Esophagus muscularis mucosa (tissue), 4 donors: ENCODE results near the gene POLD1. TPM values are rescaled to one million over a fixed set of nuclear protein-coding genes. Genes with fewer than 3 reads are reported as not detected.

ENCODE experiments used
- DNase-seq: peaks from one replicate; pipeline ENCODE4 v3.0.0-alpha.2; 2017; ENCODE audit errors: extremely low spot score
- H3K27ac ChIP-seq, 4 donors: fragments of 200-600 bp; sonication (generic); replicated peaks in 1 of 4; 1 replicate in 3 of 4; 2 replicates in 1 of 4; pipeline ENCODE4 v1.5.1; 2016 to 2019; ENCODE audit warnings: mild to moderate bottlenecking in 1 of 4
- H3K27me3 ChIP-seq, 4 donors: fragments of 200-600 bp; sonication (generic); one replicate each; pipeline versions ENCODE4 v1.5.1 to v1.6.0; 2016 to 2019
- H3K36me3 ChIP-seq, 4 donors: fragments of 200-600 bp; sonication (generic); one replicate each; pipeline ENCODE4 v1.5.1; 2016 to 2019
- H3K4me1 ChIP-seq, 4 donors: fragments of 200-600 bp; sonication (generic); one replicate each; pipeline ENCODE4 v1.5.1; 2016 to 2019
- H3K4me3 ChIP-seq, 4 donors: fragments of 200-600 bp; sonication (generic); 1 replicate in 2 of 4; 2 replicates in 2 of 4; pipeline ENCODE4 v1.5.1; 2016 to 2019; ENCODE audit warnings: mild to moderate bottlenecking in 4 of 4, moderate library complexity in 1 of 4
- H3K9me3 ChIP-seq, 4 donors: fragments of 200-600 bp; sonication (generic); 1 replicate in 3 of 4; 2 replicates in 1 of 4; pipeline ENCODE4 v1.5.1; 2016 to 2019
- EP300 ChIP-seq: sonication (generic); formaldehyde crosslinking; IDR thresholded peaks from one replicate; pipeline ENCODE4 v1.6.1; 2017; ENCODE audit warnings: antibody characterized with exemption
- POLR2A ChIP-seq: fragments of 450-650 bp; IDR thresholded peaks from one replicate; pipeline ENCODE4 v1.6.1; 2017; ENCODE audit warnings: antibody characterized with exemption, moderate library complexity, mild to moderate bottlenecking, low read depth
- POLR2AphosphoS5 ChIP-seq, 2 donors: sonication (generic); formaldehyde crosslinking; IDR thresholded peaks; one replicate each; pipeline ENCODE4 v1.6.1; 2017; ENCODE audit warnings: antibody characterized with exemption in 2 of 2
- WGBS: methylation state at CpG from one replicate; pipeline ENCODE4 v1.1.5; 2018; 5-methylcytosine and 5-hydroxymethylcytosine counted together
- intact Hi-C: fragments of 100-400 bp; cut with DNase I; formaldehyde crosslinking; loops from one replicate; pipeline ENCODE4 v1.15.1; 2023
- total RNA-seq, 4 donors: library from RNA; depleted of rRNA; stranded (reverse); fragments of >200 nt; gene quantifications; one replicate each; pipeline versions ENCODE4 v1.1.0 to v1.2.1, GENCODE V29; 2016
- TF ChIP-seq, protein P1 (sequence below), 3 experiments: fragments of 200-600 bp in 2 of 3; fragments of 450-650 bp in 1 of 3; sonication (generic) in 2 of 3; IDR thresholded peaks; one replicate each; pipeline ENCODE4 v1.5.1; 2017 to 2019; ENCODE audit warnings: antibody characterized with exemption in 3 of 3, mild to moderate bottlenecking in 2 of 3, moderate library complexity in 1 of 3

Gene POLD1
- total RNA-seq, 4 donors from 2014 or later = 8.8 to 18.0 (median 11.6) TPM

DNA sequence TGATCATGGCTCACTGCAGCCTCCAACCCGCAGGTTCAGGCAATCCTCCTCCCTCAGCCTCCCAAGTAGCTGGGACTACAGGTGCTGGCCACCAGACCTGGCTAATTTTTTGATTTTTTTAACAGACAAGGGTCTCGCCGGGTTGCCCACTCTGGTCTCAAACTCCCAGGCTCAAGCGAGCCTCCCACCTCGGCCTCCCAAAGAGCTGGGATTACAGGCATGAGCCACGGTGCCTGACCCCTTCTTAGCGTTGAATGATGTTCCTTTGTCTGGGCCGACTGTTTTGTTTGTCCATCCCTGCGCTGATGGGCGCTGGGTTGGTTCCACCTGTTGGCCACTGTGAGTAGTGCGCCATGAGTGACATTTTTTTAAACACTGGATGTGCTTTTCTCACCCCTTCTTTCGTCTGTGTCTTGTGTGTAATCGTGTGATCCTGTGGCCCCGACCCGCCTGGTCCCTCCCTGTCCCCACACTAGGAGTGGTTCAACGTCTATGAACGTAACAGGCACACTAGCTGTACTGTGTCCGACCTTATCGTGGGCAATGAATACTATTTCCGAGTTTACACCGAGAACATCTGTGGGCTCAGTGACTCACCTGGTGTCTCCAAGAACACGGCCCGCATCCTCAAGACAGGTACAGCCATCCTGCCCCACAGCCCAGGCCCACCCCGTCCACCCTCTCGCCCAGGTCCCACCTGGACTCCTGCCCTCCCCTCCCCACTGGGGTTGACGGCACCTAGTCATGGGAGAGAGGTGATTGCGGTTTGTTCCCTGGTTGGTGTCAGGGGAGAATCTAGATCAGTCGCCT is 77.1 kb downstream of the POLD1 start:
- TF ChIP-seq, protein P1, sequence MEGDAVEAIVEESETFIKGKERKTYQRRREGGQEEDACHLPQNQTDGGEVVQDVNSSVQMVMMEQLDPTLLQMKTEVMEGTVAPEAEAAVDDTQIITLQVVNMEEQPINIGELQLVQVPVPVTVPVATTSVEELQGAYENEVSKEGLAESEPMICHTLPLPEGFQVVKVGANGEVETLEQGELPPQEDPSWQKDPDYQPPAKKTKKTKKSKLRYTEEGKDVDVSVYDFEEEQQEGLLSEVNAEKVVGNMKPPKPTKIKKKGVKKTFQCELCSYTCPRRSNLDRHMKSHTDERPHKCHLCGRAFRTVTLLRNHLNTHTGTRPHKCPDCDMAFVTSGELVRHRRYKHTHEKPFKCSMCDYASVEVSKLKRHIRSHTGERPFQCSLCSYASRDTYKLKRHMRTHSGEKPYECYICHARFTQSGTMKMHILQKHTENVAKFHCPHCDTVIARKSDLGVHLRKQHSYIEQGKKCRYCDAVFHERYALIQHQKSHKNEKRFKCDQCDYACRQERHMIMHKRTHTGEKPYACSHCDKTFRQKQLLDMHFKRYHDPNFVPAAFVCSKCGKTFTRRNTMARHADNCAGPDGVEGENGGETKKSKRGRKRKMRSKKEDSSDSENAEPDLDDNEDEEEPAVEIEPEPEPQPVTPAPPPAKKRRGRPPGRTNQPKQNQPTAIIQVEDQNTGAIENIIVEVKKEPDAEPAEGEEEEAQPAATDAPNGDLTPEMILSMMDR (IDR thresholded peaks at IDR 0.05) = peak; percentile 66 to 81 (median 67)
- peak in 1 of 2 donors; percentile 18 for TF ChIP-seq POLR2AphosphoS5 (IDR thresholded peaks at IDR 0.05)
- no peak for TF ChIP-seq EP300
- TF ChIP-seq POLR2A = no peak
- intact Hi-C loops = loop anchor here (2.0 kb wide), 1 partner anchor 92 kb away; no protein-coding TSS in a partner anchor
- no peaks in the 10 kb centered on the region for H3K36me3 ChIP-seq
- WGBS = 31% methylated on average over 24 of the region's 28 CpGs
- peaks cover 0 to 85% (median 20%) of the 10 kb centered on the region in 4 donors for H3K27me3 ChIP-seq
- H3K27ac ChIP-seq = no peak overlapping the region
- no peak for DNase-seq
- H3K4me3 ChIP-seq = no peak overlapping the region
- H3K4me1 ChIP-seq = no peaks in the 10 kb centered on the region
- H3K9me3 ChIP-seq = no peaks in the 10 kb centered on the region

DNA sequence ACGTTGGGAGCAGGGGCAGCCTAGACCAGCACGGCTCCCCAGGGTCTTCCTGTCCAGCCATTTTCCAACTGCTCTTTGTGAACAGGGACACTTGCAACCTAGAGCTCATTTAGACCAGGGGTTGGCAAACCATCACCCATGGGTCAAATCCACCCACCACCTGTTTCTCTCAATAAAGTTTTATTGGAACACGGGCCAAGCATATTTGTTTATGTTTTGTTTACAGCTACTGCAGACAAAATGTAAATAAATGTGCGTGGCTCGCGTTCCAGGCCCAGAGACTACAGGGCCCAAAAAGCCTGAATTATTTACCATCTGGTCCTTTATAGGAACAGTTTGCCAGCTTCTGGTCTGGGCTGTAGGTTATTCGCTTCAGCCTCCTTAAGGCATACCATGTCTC is 78.8 kb downstream of the POLD1 start:
- WGBS = 93% methylated on average over 6 of the region's 7 CpGs
- no peaks in the 10 kb centered on the region for H3K9me3 ChIP-seq
- no peaks in the 10 kb centered on the region for H3K4me1 ChIP-seq
- intact Hi-C loops = no loop called here
- H3K27ac ChIP-seq = no peak overlapping the region
- no peak for DNase-seq
- no peak for TF ChIP-seq EP300
- no peak for TF ChIP-seq POLR2AphosphoS5 (IDR thresholded peaks at IDR 0.05)
- TF ChIP-seq POLR2A = no peak
- TF ChIP-seq, protein P1 (IDR thresholded peaks at IDR 0.05) = no peak
- no peaks in the 10 kb centered on the region for H3K36me3 ChIP-seq
- H3K4me3 ChIP-seq = no peak overlapping the region
- H3K27me3 ChIP-seq = peaks cover 0 to 85% (median 16%) of the 10 kb centered on the region in 4 donors

DNA sequence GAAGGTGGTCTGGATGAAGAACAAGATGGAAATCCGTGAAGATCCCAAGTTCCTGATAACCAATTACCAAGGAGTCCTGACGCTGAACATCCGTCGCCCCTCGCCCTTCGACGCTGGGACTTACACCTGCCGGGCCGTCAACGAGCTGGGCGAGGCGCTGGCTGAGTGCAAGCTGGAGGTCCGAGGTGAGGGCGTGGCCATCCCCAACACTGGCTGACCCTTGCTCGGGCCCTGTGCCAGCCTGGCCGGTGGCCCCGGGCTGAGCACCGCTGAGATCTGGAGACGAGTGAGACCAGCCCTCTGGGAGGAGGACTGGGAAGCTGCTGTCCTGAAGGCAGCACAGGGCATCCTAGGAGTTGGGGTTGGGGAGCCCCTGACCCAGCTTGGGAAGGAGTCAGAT is 80.2 kb downstream of the POLD1 start:
- intact Hi-C loops = no loop called here
- DNase-seq = no peak
- Histone ChIP-seq H3K9me3 (no peaks in the 10 kb centered on the region), H3K4me1 (no peaks in the 10 kb centered on the region), H3K4me3 (no peak overlapping the region), H3K27ac (no peak overlapping the region), H3K36me3 (no peaks in the 10 kb centered on the region), H3K27me3 (peaks cover 0 to 79% (median 6%) of the 10 kb centered on the region in 4 donors)
- 48% methylated on average over 4 of the region's 19 CpGs for WGBS
- no peak for TF ChIP-seq EP300
- TF ChIP-seq, protein P1 (IDR thresholded peaks at IDR 0.05) = no peak
- TF ChIP-seq POLR2AphosphoS5 (IDR thresholded peaks at IDR 0.05) = no peak
- no peak for TF ChIP-seq POLR2A

DNA sequence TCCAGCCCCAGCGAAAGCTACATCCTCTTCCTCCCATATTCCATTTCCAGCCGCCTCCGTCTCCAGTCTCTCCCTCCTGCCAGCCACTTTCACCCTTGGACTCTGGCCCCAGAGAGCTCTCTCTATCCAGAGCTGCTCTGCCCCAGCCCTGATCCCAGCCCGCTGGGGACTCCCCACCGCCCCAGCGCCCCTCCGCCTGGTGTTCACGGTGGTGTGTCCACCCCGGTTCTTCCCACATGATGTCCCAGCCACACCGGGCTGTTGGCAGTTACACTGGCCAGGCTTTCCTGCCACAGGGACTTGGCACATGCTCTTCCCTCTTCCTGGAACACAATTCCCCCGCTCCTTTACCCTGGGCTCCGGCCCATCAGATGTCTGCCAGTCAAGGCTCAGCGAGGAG is 80.9 kb downstream of the POLD1 start:
- H3K27me3 ChIP-seq = peaks cover 0 to 79% (median 4%) of the 10 kb centered on the region in 4 donors
- intact Hi-C loops = no loop called here
- no peak overlapping the region for H3K27ac ChIP-seq
- no peaks in the 10 kb centered on the region for H3K36me3 ChIP-seq
- no peaks in the 10 kb centered on the region for H3K4me1 ChIP-seq
- H3K9me3 ChIP-seq = no peaks in the 10 kb centered on the region
- DNase-seq = no peak
- 95% methylated on average over 12 of the region's 13 CpGs for WGBS
- H3K4me3 ChIP-seq = no peak overlapping the region
- TF ChIP-seq POLR2AphosphoS5 (IDR thresholded peaks at IDR 0.05) (no peak), EP300 (no peak), POLR2A (no peak)
- TF ChIP-seq, protein P1 (IDR thresholded peaks at IDR 0.05) = no peak
